Endothelial cell of umbilical vein (primary cell): ENCODE measurements around the gene CAMTA1.

Experiments
- POLR2A ChIP-seq: IDR thresholded peaks from 2 replicates; pipeline ENCODE4 v1.6.1; 2012; ENCODE audit warnings: low read depth, mild to moderate bottlenecking, control low read depth, low read length
- POLR2AphosphoS5 ChIP-seq: IDR thresholded peaks from 2 replicates; pipeline ENCODE4 v1.6.1; 2012; ENCODE audit warnings: low read depth, mild to moderate bottlenecking, control low read depth, low read length, moderate library complexity; ENCODE audit not compliant: insufficient read depth
- TF ChIP-seq, protein P1 (sequence below), 2 donors: IDR thresholded peaks; 1 replicate in 1 of 2; 2 replicates in 1 of 2; pipeline ENCODE4 v1.5.1; 2011; ENCODE audit warnings: low read length in 2 of 2, mild to moderate bottlenecking in 2 of 2, moderate library complexity in 2 of 2, control low read depth in 1 of 2, inconsistent platforms in 1 of 2, low read depth in 1 of 2; ENCODE audit not compliant: insufficient read depth in 1 of 2; ENCODE audit errors: extremely low read depth in 1 of 2

DNA sequence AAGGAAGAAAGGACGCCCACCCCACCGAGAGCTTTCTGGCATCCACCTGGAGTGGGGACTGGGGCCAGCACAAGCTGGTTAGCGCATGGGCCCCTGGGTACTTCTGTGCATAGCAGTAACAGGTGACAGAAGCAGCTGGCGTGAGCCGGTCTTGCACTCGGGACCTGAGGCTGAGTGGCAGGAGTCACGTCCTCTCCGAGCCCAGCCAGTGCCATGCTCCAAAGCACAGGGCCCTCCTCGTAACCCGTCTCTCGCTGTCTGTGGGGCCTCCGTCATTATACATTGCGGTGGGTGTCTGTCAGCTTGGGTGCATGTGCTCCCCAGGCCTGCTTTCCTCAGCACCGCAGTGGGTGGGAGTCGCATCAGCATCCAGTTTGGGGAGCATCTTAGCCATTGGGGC, 898.3 kb downstream of the CAMTA1 start:
- TF ChIP-seq POLR2A, result no peak
- TF ChIP-seq, protein P1, sequence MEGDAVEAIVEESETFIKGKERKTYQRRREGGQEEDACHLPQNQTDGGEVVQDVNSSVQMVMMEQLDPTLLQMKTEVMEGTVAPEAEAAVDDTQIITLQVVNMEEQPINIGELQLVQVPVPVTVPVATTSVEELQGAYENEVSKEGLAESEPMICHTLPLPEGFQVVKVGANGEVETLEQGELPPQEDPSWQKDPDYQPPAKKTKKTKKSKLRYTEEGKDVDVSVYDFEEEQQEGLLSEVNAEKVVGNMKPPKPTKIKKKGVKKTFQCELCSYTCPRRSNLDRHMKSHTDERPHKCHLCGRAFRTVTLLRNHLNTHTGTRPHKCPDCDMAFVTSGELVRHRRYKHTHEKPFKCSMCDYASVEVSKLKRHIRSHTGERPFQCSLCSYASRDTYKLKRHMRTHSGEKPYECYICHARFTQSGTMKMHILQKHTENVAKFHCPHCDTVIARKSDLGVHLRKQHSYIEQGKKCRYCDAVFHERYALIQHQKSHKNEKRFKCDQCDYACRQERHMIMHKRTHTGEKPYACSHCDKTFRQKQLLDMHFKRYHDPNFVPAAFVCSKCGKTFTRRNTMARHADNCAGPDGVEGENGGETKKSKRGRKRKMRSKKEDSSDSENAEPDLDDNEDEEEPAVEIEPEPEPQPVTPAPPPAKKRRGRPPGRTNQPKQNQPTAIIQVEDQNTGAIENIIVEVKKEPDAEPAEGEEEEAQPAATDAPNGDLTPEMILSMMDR (IDR thresholded peaks at IDR 0.05; ENCODE audit: extremely low read depth in 1 of 2, insufficient read depth in 1 of 2, low read depth in 1 of 2, low read length in 2 of 2), result no peak
- TF ChIP-seq POLR2AphosphoS5, result no peak
